WERI-Rb-1 (cell line): Measurements from ENCODE around the gene DNAJB11.

Source experiments
- DNase-seq: peaks from one replicate; pipeline ENCODE4 v3.0.0-alpha.2; 2020
- H3K27ac ChIP-seq: fragments of 250-450 bp; sonication (Bioruptor Pico); 2 replicates; pipeline ENCODE4 v1.5.1; 2020; ENCODE audit warnings: mild to moderate bottlenecking, moderate library complexity
- H3K27me3 ChIP-seq: fragments of 250-450 bp; sonication (Bioruptor Pico); 2 replicates; pipeline ENCODE4 v1.5.1; 2021; ENCODE audit warnings: mild to moderate bottlenecking, low read depth, moderate library complexity; ENCODE audit not compliant: insufficient read depth, severe bottlenecking
- H3K36me3 ChIP-seq: fragments of 250-450 bp; sonication (Bioruptor Pico); 2 replicates; pipeline ENCODE4 v1.5.1; 2020; ENCODE audit warnings: mild to moderate bottlenecking, moderate library complexity
- H3K4me3 ChIP-seq: 2 replicates; pipeline ENCODE4 v1.5.1; 2011; ENCODE audit warnings: low read depth, mild to moderate bottlenecking, control low read depth, low read length
- H3K9me3 ChIP-seq: fragments of 250-450 bp; sonication (Bioruptor Pico); 2 replicates; pipeline ENCODE4 v1.5.1; 2021; ENCODE audit warnings: mild to moderate bottlenecking, moderate library complexity; ENCODE audit not compliant: severe bottlenecking
- TF ChIP-seq, protein P1 (sequence below): IDR thresholded peaks from 2 replicates; pipeline ENCODE4 v1.5.1; 2011; ENCODE audit warnings: low read depth, mild to moderate bottlenecking, control low read depth, inconsistent platforms, low read length

DNAJB11 gene

DNA sequence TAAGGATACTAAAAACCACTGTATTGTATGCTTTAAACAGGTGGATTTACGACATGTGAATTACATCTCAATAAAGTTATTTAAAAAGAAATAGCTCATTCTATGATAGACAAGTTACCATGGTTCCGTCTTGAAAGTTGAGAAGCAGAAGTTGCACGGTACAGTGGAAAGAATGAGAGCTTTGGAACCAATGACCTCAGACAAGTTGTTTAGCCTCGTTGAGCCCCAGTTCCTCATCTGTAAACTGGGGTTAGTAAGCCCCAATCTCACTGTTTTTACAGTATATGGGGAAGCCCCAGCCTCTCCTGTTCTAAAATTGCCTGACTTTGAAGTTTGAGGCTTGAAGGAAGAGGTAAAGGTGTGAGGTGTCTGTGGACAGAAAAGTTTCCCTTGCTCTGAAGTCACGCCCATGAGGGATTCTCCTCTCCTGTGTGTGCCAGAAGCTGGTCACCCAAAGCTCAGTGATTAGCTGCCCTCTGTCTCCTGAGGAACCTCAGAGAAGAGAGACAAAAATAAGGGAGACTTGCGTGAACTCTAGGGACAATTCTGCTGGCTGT, 36.3 kb upstream of the DNAJB11 start:
- Histone ChIP-seq H3K9me3 (no peaks in the 10 kb centered on the region), H3K27ac (no peak overlapping the region), H3K27me3 (no peaks in the 10 kb centered on the region), H3K4me3 (no peak overlapping the region), H3K36me3 (no peaks in the 10 kb centered on the region)
- no peak for DNase-seq
- TF ChIP-seq, protein P1, sequence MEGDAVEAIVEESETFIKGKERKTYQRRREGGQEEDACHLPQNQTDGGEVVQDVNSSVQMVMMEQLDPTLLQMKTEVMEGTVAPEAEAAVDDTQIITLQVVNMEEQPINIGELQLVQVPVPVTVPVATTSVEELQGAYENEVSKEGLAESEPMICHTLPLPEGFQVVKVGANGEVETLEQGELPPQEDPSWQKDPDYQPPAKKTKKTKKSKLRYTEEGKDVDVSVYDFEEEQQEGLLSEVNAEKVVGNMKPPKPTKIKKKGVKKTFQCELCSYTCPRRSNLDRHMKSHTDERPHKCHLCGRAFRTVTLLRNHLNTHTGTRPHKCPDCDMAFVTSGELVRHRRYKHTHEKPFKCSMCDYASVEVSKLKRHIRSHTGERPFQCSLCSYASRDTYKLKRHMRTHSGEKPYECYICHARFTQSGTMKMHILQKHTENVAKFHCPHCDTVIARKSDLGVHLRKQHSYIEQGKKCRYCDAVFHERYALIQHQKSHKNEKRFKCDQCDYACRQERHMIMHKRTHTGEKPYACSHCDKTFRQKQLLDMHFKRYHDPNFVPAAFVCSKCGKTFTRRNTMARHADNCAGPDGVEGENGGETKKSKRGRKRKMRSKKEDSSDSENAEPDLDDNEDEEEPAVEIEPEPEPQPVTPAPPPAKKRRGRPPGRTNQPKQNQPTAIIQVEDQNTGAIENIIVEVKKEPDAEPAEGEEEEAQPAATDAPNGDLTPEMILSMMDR, result no peak

DNA sequence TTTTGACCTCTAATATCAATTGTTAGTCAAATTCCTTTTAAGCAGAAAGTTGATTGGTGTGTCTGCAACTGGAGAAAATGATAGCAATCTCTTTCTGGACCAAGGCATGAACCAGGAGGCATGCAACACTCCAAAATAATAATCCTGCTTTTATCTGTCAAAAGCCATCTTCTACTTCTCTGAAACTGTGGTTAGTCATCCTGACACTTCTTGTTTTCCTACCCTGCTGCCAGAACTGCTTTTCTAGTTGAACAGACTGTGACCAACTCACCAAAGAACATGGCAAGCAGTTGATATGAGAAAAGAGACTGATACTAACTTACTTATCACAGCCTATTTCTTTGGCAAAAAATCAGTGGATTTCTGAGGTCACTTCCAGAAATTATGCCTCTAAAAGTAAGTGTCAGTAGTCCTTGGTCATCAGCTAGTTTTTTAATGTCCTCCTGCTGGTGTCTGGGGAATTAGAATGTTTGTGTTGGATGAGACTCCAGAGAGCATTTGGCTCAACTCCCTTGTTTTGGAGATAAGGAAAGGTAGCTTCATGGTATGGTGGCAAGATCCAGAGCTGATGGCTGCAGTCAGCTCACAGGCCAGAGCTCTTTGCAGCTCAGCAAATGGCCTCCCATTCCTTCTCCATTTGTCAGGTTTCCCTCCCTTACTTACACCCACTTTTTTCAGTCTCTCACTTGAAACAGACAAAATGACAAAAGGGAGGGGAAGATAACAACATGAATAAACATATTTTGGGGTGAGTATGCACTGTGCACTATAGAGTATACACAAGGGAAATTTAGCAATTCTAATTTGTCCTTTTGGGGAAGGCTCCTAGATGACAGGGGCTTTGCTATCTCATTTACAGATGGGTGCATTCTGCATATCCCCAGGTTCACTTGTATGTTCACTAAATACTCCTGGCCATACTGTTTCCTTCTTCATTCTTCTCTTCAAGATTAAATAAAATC, 33.4 kb upstream of the DNAJB11 start:
- no peak for DNase-seq
- H3K27ac ChIP-seq, result no peak overlapping the region
- H3K27me3 ChIP-seq, result no peaks in the 10 kb centered on the region
- H3K9me3 ChIP-seq, result no peaks in the 10 kb centered on the region
- H3K4me3 ChIP-seq, result no peak overlapping the region
- no peaks in the 10 kb centered on the region for H3K36me3 ChIP-seq
- TF ChIP-seq, protein P1, result no peak

DNA sequence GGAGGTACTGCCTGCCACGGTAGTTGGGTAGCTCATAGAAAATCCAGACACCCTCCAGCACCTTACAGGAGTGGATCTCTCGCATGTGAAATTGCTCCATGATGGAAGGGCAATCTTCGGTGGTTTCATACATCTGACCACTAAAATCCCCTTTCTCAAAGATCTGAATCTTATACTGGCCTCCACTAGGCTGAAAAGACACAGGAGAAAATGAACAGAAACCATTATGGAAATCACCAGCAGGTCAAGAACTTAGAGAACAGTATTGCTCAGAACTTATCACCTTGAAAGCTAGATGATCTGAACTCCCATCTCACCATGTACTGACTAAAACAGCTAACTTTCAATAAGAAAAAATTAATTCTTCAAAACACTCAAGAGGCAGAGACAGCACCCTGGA, 31.7 kb upstream of the DNAJB11 start:
- Histone ChIP-seq H3K27ac (no peak overlapping the region), H3K4me3 (no peak overlapping the region)
- TF ChIP-seq, protein P1, result no peak

DNA sequence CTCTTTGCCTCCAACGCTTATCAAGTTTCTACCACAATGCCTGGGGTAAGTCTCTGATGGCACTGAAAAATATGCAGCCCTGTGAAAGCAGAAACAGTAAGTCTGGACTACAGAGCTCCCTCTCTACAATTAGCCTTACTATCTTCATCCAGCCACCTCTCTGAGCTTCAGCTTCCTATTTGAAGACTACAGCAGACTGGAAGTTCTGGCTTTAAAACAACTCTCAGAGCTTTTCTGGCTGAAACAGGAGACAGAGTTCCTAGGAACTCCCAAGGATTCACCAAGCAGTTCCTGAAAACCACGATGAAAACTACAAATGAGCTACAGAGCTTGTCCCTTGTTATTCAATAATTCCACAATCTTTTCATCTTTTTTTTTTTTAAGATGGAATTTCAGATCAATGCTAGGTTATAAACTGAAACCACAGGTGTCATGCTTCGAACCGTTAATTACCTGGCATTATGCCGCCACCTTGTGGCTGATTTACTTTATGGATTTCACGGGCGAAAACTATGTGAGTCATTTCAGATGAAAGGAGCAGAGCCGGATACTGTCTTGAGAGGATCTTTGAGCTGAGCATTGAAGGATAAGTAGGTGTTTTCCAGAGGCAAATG, 30.2 kb upstream of the DNAJB11 start:
- Histone ChIP-seq H3K27ac (no peak overlapping the region), H3K27me3 (no peaks in the 10 kb centered on the region), H3K4me3 (no peak overlapping the region), H3K9me3 (no peaks in the 10 kb centered on the region), H3K36me3 (no peaks in the 10 kb centered on the region)
- DNase-seq, result peak; percentile 68
- TF ChIP-seq, protein P1, result peak; percentile 41; the same call in 1 of the 2 replicates

More for the DNA sequence above, 31.7 kb upstream of the DNAJB11 start:
- no peak for DNase-seq
- Histone ChIP-seq H3K27me3 (no peaks in the 10 kb centered on the region), H3K9me3 (no peaks in the 10 kb centered on the region), H3K36me3 (no peaks in the 10 kb centered on the region)

DNA sequence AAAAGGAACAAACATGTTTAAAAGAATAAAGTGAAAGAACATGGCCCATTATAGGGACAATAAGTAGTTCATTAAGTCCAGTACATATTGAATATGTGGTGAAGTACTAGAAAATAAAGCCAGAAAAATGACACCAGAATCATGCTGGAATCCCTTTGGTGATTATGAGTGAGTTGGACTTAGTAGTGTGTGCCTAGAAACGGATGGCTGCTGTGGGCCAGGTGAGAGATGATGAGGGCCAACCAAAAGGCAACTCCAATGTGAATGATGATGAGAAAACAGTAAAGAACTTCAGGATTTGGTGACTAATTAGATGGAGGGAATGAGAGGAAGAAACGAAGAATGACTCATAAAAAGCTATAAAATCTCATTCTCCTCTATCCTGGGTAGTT, 29.7 kb upstream of the DNAJB11 start:
- H3K9me3 ChIP-seq, result no peaks in the 10 kb centered on the region
- no peaks in the 10 kb centered on the region for H3K27me3 ChIP-seq
- no peak overlapping the region for H3K4me3 ChIP-seq
- H3K27ac ChIP-seq, result no peak overlapping the region
- no peak for DNase-seq
- H3K36me3 ChIP-seq, result no peaks in the 10 kb centered on the region
- TF ChIP-seq, protein P1, result no peak
